Left colon (tissue), 2 donors: ENCODE measurements around the gene SDK1. TPM values are rescaled to one million over a fixed set of nuclear protein-coding genes. Genes with fewer than 3 reads are reported as not detected.

Experiments used
- ATAC-seq: fragments of 200-7000 bp; cut with Tn5 transposase; one replicate; pipeline ENCODE4 v1.9.1; 2020; ENCODE audit warnings: mild to moderate bottlenecking, moderate library complexity
- DNase-seq, 2 donors: peaks; one replicate each; pipeline ENCODE4 v3.0.0-alpha.2; 2020
- intact Hi-C, 2 donors: fragments of 100-400 bp; cut with DNase I in 1 of 2; cut with micrococcal nuclease in 1 of 2; formaldehyde crosslinking; loops; one replicate each; pipeline versions ENCODE4 v1.11.2 to v1.14.0; 2022; cut with DNase I, micrococcal nuclease
- total RNA-seq, 2 donors: library from RNA; stranded (reverse); fragmentation: NEBNext Ultra II Directional; extraction: Animal tissue kit (Norgen Biotek cat#: 25700); gene quantifications; one replicate each; pipeline ENCODE4 v1.2.1, GENCODE V29; 2021
- donor health status: DM: no; HTN: no; CAD: no.
- donor health status: DM: yes; HTN: yes; CAD: no.

SDK1 gene
- total RNA-seq, 2 donors from 2014 or later: 3.4 to 5.8 TPM

DNA sequence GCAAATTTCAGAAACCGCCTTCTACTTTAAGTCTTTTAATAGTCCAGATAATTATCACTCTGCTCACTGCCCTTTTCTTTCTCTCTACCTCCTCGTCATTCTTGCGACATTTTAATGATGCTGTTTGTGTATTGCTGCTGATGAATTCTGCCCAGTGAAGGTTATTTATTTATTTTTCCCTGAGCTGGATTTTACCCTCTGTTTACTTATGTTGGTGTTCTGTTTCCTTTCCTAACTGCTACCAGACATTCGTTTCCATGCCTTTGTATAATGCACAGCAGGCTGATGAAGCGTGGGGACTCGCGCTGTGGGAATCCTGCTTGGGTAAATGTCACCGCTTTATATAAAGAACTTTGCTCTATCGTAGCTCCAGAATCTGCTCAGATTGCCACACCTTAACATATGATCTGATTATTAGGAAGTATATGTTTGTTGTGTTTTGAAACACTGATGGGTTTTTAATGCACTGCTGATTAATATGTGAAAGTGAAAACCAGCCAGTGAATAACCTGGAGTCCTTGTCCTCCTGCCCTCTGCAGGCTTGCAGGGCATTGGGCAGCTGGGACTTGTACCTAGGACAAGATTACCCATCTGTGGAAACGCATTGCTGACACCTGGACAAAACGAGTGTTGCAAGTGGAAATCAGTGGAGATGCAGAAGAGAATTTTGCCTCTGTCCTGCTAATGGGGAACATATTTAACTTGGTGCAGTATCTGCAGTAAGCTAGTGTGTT, 291.5 kb downstream of the SDK1 start:
- intact Hi-C loops: no loop called here
- ATAC-seq: peak; percentile 70
- no peak for DNase-seq

- intact Hi-C loops: no loop called here
- ATAC-seq (no peak), DNase-seq (no peak)
These were observed 293.8 kb downstream of the SDK1 start for GRCh38 chr7:3594901-3595300.

DNA sequence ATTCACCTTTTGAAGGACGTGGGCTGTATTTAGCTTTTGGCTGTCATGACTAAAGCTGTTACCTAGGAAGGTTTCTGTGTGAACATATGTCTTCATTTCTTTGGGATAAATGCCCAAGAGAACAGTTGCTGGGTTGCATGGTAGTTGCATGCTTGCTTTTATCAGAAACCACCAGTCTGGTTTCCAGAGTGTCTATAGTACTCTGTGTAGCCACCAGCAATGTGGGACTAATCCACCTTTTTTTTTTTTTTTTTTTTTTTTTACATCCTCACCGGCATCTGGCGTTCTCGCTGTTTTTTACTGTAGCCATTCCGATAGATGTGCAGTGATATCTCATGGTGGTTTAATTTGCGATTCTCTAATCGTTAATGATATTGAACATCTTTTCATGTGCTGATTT, 297.8 kb downstream of the SDK1 start:
- intact Hi-C loops: no loop called here
- ATAC-seq: no peak

DNA sequence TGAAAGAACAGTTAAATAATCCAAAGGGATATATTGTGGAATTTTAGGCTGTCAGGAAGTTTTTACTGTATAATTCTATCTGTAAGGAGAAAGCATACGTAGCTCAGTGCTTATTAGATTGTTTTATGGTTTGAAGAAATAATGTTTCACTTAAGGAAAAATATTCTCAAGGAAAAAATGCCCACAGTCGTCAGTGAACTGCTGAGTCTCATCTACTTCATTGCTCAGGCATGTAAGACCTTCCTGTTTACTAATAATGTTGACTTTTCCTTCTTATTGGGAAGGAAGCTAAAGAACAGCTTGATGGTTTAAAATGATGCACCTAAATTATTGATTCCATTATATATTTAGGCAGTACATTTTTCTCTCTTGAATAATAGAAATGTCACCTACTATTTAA, 304.2 kb downstream of the SDK1 start:
- DNase-seq: no peak
- intact Hi-C loops: no loop called here
- no peak for ATAC-seq

More for the DNA sequence above, 297.8 kb downstream of the SDK1 start:
- no peak for DNase-seq

- ATAC-seq: no peak
- no peak for DNase-seq
- intact Hi-C loops: no loop called here
These were observed 305.4 kb downstream of the SDK1 start for GRCh38 chr7:3606436-3606835.

DNA sequence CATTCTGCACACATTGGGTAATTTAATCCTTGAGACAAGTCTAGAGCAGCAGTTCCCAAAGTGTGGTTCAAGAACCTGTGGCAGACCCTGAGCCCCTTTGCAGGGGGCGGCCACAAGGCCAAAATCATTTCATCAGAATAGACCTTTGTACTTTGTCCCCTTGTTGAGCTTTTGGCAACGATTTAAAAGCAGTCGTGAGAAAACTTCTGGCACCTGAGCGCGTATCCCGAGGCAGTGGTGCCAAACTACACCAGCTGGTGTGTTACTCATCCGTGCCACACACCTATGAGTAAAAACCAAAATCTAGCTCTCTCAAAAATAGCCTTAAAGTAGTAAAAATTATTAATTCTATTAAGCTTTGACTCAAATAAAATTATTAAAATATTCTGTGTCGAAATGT, 306.8 kb downstream of the SDK1 start:
- ATAC-seq (no peak), DNase-seq (no peak)
- intact Hi-C loops: no loop called here

- no peak for ATAC-seq
- no peak for DNase-seq
- intact Hi-C loops: no loop called here
These were observed 315.3 kb downstream of the SDK1 start for GRCh38 chr7:3616306-3616705.

DNA sequence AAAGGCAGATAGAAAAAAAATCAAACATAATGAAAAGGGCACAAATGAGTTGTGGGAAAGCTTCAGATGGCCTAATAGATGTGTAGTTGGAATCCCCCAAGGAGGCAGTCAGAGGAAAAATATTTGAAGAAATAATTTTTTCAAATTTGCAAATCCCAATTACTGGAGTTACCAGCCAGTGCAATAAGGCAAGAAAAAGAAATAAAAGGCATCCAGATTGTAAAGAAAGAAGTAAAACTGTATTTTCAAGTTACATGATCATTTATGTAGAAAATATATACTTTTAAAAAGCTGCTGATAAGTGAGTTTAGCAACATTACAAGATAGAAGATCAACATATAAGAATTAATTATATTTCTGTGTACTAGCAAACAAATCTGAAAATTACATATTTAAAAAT, 329.0 kb downstream of the SDK1 start:
- intact Hi-C loops: no loop called here
- ATAC-seq: no peak
- no peak for DNase-seq

DNA sequence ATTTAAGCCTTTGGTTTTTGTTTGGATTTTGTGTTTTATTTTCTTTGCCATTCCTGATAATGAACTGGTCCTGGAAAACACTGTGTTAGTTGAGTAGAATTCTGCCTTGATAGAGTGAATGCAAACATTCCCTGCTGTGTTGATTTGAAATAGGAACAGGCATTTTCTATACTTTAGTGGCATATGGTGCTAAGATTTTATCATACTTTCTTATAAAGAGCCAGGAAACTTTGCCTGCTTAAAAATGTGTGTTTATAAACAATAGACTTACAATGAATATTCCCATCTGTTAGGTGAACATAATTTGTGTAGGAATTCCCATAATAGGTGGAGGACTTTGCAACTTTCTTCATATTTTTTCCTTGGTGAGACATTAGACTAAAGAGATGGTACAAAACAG, 333.3 kb downstream of the SDK1 start:
- DNase-seq: no peak
- intact Hi-C loops: no loop called here
- ATAC-seq: no peak

DNA sequence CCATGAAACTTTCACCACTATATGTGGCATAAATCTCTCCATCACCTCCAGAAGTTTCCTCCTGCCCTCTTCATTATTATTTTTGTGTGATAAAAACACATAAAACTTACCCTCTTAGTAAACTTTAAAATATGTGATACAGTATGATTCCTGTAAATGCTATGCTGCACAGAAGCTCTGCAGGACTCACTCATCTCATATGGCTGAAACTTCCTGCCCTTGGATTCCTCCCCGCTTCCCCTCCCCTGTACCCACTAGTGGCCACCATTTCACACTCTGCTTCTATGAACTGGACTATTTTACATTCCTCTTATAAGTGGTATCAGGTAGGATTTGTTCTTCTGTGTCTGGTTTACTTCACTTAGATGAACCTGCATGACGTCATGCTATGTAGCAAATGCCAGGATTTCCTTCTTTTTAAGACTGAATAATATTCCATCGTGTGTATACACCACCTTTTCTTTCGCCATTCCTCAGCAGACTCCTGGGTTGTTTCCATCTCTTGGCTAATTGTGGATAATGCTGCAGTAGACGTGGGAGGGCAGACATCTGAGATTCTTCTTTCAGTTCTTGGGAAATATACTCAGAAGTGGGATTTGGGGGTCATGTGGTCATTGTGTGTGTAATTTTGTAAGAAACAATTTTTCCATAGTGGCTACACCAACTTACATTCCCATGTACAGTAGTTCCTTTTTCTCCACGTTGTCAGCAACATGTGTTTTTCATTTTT, 335.2 kb downstream of the SDK1 start:
- ATAC-seq: no peak
- DNase-seq: no peak
- intact Hi-C loops: no loop called here

- intact Hi-C loops: no loop called here
- no peak for DNase-seq
- no peak for ATAC-seq
These were observed 338.2 kb downstream of the SDK1 start for GRCh38 chr7:3639253-3639652.

DNA sequence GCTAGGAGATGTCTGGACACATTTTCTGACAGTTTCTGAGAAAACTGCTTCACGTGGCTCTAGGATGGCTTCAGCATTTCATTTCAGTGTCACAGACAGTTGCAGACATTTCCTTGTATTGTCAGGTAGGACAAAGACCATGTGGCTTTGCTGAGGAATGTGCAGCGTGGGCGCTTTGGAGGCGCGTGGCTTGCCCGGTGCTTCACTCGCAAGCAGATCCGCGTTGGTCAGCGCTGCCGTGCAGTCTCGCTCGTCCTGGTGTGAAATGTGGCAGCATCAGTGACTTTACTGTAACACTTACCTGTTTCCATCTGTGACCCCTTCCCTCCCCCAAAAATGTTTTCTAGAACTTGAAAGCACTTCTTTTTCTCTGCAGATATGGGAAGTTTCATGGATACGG, 340.5 kb downstream of the SDK1 start:
- ATAC-seq (no peak), DNase-seq (no peak)
- intact Hi-C loops: no loop called here

GRCh38 chr7:3643091-3643490, 342.0 kb downstream of the SDK1 start:
- no peak for ATAC-seq
- intact Hi-C loops: no loop called here
- no peak for DNase-seq

- intact Hi-C loops: no loop called here
- DNase-seq: no peak
- no peak for ATAC-seq
These were observed 347.2 kb downstream of the SDK1 start for GRCh38 chr7:3648276-3648675.

GRCh38 chr7:3649250-3649649, 348.2 kb downstream of the SDK1 start:
- ATAC-seq: no peak
- no peak for DNase-seq
- intact Hi-C loops: no loop called here

DNA sequence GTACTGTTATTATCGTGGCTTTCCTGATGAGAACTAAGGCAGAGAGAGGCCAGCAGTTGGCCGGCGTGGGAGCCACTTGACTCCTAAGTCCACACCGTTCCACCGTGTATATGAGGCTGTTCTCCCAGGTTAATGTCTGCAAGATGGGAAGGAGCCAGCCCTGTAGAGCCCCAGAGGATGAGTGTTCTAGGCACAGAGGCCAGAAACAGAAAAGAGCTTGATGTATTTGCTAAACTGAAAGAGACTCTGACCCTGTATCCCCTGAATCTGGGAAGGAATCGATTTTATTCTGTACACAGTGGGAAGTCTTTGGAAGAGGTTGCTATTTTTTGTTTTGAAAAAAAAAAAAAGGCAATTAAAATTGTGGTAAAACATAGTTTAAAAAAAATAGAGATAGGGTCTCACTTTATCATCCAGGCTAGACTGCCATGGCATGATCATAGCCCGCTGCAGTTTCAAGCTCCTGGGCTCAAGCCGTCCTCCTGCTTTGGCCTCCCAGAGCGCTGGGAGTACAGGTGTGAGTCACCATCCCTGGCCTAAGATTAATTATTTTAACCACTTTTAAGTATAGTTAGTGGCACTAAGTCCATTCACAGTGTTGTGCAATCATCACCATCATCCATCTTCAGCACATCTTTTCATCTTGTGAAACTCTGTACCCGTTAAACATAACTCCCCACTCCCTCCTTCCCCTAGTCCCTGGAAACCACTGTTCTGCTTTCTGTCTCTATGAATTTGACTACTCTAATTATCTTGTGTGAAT, 348.8 kb downstream of the SDK1 start:
- DNase-seq: no peak
- intact Hi-C loops: no loop called here
- no peak for ATAC-seq

DNA sequence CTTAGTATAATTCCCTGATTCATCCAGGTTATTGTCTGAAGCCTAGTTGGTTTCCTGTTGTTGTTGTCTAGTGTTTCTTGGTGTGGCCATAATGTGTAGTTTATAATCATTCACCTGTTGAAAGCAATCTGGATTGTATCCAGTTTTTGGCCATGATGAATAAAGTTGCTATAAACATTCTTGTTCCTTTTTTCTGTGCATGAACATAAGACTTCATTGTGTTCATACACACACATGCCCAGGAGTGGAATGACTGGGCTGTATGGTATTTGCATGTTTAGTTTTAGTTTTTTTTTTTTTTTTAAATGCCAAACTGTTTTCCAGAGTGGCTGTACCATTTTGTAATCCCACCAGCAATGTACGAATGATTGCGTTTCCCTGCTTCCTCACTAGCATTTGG, 349.8 kb downstream of the SDK1 start:
- DNase-seq (no peak), ATAC-seq (no peak)
- intact Hi-C loops: no loop called here

DNA sequence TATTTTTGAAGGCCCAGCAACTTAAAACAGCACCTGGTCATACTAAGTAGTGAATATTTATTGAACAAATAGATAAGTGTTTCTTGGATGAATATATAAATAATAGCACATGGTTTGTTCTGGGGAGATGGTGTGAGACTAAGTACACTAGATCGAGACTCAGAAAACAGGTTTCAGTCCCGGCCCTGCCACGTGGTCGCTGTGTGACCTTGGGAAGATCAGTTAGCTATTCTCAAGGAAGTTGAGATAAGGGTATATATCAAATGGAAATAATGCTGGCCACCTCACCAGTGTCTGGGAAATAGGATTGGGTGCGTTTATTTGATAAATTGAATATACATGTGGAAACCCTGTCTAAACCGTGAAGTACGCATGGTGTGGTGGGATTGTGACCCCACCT, 354.6 kb downstream of the SDK1 start:
- ATAC-seq (no peak), DNase-seq (no peak)
- intact Hi-C loops: no loop called here

DNA sequence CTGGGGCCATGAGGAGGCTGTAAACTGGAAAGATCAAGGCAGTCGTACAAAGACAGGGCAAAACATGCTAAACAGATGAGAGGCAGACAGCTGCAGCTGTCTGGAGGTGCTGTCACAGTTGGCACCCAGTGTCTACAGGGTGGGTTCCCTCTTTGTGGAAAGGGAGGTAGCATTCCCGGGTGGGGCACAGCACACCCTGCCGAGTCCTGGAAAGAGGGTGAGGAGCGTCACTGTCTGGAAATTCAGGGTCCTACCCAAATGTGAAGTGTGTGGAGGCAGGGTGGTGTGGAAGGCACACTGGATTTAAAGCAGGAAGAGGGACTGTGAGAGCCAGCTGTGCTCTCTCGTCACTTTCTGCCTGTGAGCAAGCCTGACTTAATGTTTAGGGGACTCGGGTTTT, 356.2 kb downstream of the SDK1 start:
- intact Hi-C loops: no loop called here
- DNase-seq (no peak), ATAC-seq (no peak)

DNA sequence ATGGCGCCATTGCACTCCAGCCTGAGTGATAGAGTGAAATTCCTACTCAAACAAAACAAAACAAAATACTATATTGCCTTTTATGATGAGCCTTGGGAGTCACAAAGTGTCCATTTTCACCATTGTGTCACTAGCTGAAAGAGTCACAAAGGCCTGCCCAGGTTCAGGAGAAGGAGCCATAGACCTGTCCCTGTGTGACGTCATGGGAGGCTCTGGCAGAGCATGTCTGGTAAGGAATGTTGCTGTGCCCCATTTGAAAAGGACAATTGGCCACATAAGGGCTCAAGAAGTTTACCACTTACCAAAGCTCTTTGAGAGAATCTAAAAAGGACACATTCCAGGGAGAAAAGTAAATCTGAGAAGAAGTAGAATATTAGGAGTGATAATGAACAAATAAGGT, 367.7 kb downstream of the SDK1 start:
- ATAC-seq (no peak), DNase-seq (no peak)
- intact Hi-C loops: no loop called here
